ENCODE results near the gene INPPL1. TPM values are rescaled to one million over a fixed set of nuclear protein-coding genes. Genes with fewer than 3 reads are reported as not detected.

INPPL1 gene
- total and polyA plus RNA-seq, 10 of the 15 experiments (the other 5 are each of a cell fraction or from before 2014, with no cell fraction given): 0.47 to 116 (median 43.4) TPM

- Histone ChIP-seq H3K9ac (ENCODE audit: control insufficient read depth, insufficient read depth, low read length) (no peak overlapping the region), H4K20me1 (ENCODE audit: control insufficient read depth, insufficient read depth) (no peaks in the 10 kb centered on the region; the same call in 1 of the 2 replicates), H3K4me3 (no peak overlapping the region), H3K4me2 (ENCODE audit: control insufficient read depth, insufficient read depth) (no peak overlapping the region), H2AFZ (ENCODE audit: control insufficient read depth, low read depth, low read length) (no peak overlapping the region), H3K27me3 (replicated peaks in 1 of 2; ENCODE audit: control insufficient read depth in 2 of 2, insufficient read depth in 2 of 2, low read length in 1 of 2) (peaks cover 11 to 24% of the 10 kb centered on the region in 2 experiments; a peak in 3 of 4 replicates), H3K79me2 (ENCODE audit: control insufficient read depth, insufficient read depth, low read length) (no peaks in the 10 kb centered on the region), H3K4me1 (ENCODE audit: control insufficient read depth, insufficient read depth, low read length) (peaks cover 4% of the 10 kb centered on the region), H3K36me3 (ENCODE audit: control insufficient read depth in 2 of 2, insufficient read depth in 2 of 2, low read length in 1 of 2) (peaks cover 0 to 3% of the 10 kb centered on the region in 2 experiments; a peak in 3 of 4 replicates), H3K9me3 (replicated peaks; ENCODE audit: control insufficient read depth, insufficient read depth, low read length) (no peaks in the 10 kb centered on the region; the same call in 2 of the 3 replicates), H3K27ac (ENCODE audit: control insufficient read depth, insufficient read depth) (no peak overlapping the region)
- intact Hi-C loops (cut with micrococcal nuclease; ENCODE audit: unreplicated experiment) (no loop called here), in situ Hi-C loops (cut with MboI) (no loop called here)
- DNase-seq (ENCODE audit: low read depth, low spot score): no peak
- ATAC-seq: no peak
- ChIA-PET CTCF (interaction anchor here (2.0 kb wide), 1 partner anchor 189 kb away, joined by 10 read pairs; no protein-coding TSS in a partner anchor), RAD21 (ENCODE audit: unreplicated experiment) (no interaction called here), POLR2A (no interaction called here), SMC1A (ENCODE audit: uncharacterized antibody, unreplicated experiment) (no interaction called here)
- BruUV-seq (replicated peaks): no TSS peak
- WGBS (ENCODE audit: insufficient coverage, insufficient replicate concordance, low lambda C conversion rate, missing lambda C conversion rate): 79% methylated on average over 2 of the region's 2 CpGs
- no peak for FAIRE-seq
- TF ChIP-seq BACH1 (IDR thresholded peaks at IDR 0.05; ENCODE audit: borderline replicate concordance) (no peak), NFIC (IDR thresholded peaks at IDR 0.05; ENCODE audit: low read depth, low read length) (no peak), PML (IDR thresholded peaks at IDR 0.05; ENCODE audit: low read length) (no peak), ELK1 (IDR thresholded peaks at IDR 0.05; ENCODE audit: low read depth, low read length) (no peak), GABPA (IDR thresholded peaks at IDR 0.05; ENCODE audit: low read depth) (no peak), IRF5 (IDR thresholded peaks at IDR 0.05; ENCODE audit: borderline replicate concordance) (no peak), BRCA1 (IDR thresholded peaks at IDR 0.05; ENCODE audit: low read depth, low read length) (no peak), SMAD5 (IDR thresholded peaks at IDR 0.05; ENCODE audit: low read depth) (no peak), SUPT20H (IDR thresholded peaks at IDR 0.05; ENCODE audit: borderline replicate concordance, control insufficient read depth, low read depth, low read length) (no peak), RFX5 (IDR thresholded peaks at IDR 0.05; ENCODE audit: low read depth, low read length) (no peak), PAX8 (IDR thresholded peaks at IDR 0.05) (no peak), KLF5 (IDR thresholded peaks at IDR 0.05; ENCODE audit: partially characterized antibody) (no peak), MEF2A (IDR thresholded peaks at IDR 0.05; ENCODE audit: insufficient read depth, low read depth, low read length) (no peak), TAF1 (IDR thresholded peaks at IDR 0.05; ENCODE audit: borderline replicate concordance, low read depth, low read length) (no peak), JUNB (IDR thresholded peaks at IDR 0.05) (no peak), MYB (IDR thresholded peaks at IDR 0.05; ENCODE audit: borderline replicate concordance, low read depth, low read length) (no peak), CHD1 (IDR thresholded peaks at IDR 0.05; ENCODE audit: low read depth, low read length) (no peak), YBX1 (IDR thresholded peaks at IDR 0.05) (no peak)
- TF ChIP-seq, protein P1, sequence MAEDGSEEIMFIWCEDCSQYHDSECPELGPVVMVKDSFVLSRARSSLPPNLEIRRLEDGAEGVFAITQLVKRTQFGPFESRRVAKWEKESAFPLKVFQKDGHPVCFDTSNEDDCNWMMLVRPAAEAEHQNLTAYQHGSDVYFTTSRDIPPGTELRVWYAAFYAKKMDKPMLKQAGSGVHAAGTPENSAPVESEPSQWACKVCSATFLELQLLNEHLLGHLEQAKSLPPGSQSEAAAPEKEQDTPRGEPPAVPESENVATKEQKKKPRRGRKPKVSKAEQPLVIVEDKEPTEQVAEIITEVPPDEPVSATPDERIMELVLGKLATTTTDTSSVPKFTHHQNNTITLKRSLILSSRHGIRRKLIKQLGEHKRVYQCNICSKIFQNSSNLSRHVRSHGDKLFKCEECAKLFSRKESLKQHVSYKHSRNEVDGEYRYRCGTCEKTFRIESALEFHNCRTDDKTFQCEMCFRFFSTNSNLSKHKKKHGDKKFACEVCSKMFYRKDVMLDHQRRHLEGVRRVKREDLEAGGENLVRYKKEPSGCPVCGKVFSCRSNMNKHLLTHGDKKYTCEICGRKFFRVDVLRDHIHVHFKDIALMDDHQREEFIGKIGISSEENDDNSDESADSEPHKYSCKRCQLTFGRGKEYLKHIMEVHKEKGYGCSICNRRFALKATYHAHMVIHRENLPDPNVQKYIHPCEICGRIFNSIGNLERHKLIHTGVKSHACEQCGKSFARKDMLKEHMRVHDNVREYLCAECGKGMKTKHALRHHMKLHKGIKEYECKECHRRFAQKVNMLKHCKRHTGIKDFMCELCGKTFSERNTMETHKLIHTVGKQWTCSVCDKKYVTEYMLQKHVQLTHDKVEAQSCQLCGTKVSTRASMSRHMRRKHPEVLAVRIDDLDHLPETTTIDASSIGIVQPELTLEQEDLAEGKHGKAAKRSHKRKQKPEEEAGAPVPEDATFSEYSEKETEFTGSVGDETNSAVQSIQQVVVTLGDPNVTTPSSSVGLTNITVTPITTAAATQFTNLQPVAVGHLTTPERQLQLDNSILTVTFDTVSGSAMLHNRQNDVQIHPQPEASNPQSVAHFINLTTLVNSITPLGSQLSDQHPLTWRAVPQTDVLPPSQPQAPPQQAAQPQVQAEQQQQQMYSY (CRISPR knock-in tag; IDR thresholded peaks at IDR 0.05): no peak
Observed at GRCh38 chr11:72242141-72242540, 17.6 kb downstream of the INPPL1 start.
